ENCODE measurements around the gene HS6ST3. TPM values are rescaled to one million over a fixed set of nuclear protein-coding genes. Genes with fewer than 3 reads are reported as not detected.

HS6ST3 gene
- total and polyA plus RNA-seq, 5 donors from 2014 or later, result not detected

GRCh38 chr13:96678801-96679200 is 588.9 kb downstream of the HS6ST3 start:
- Mint-ChIP-seq H3K27ac (no peak overlapping the region), H3K27me3 (no peaks in the 10 kb centered on the region)

GRCh38 chr13:96680898-96681297 is 591.0 kb downstream of the HS6ST3 start:
- H3K36me3 ChIP-seq (ENCODE audit: control insufficient read depth, insufficient read depth, low read length), result no peaks in the 10 kb centered on the region
- no peak overlapping the region for H3K27ac ChIP-seq (ENCODE audit: insufficient read depth, low read length, poor library complexity, severe bottlenecking)
- Mint-ChIP-seq H3K36me3 (no peaks in the 10 kb centered on the region), H3K27ac (no peak overlapping the region), H3K4me3 (no peak overlapping the region), H3K27me3 (no peaks in the 10 kb centered on the region), H3K9me3 (peaks cover 3 to 10% (median 6%) of the 10 kb centered on the region in 7 donors), H3K4me1 (no peaks in the 10 kb centered on the region)
- no peaks in the 10 kb centered on the region for H3K27me3 ChIP-seq (ENCODE audit: control insufficient read depth, insufficient read depth, low read length)
- no peak overlapping the region for H3K4me3 ChIP-seq (ENCODE audit: low read depth, low read length)
- ATAC-seq (ENCODE audit: low read depth in 2 of 2) (no peak), DNase-seq (no peak)
- no peaks in the 10 kb centered on the region for H3K4me1 ChIP-seq (ENCODE audit: control insufficient read depth, insufficient read depth, low read length, poor library complexity, severe bottlenecking)
- no peaks in the 10 kb centered on the region for H3K9me3 ChIP-seq (ENCODE audit: control insufficient read depth in 2 of 2, low read length in 2 of 2)

More at GRCh38 chr13:96678801-96679200, 588.9 kb downstream of the HS6ST3 start:
- Histone ChIP-seq H3K36me3 (ENCODE audit: control insufficient read depth, insufficient read depth, low read length) (no peaks in the 10 kb centered on the region), H3K4me1 (ENCODE audit: control insufficient read depth, insufficient read depth, low read length, poor library complexity, severe bottlenecking) (no peaks in the 10 kb centered on the region), H3K27ac (ENCODE audit: insufficient read depth, low read length, poor library complexity, severe bottlenecking) (no peak overlapping the region), H3K27me3 (ENCODE audit: control insufficient read depth, insufficient read depth, low read length) (no peaks in the 10 kb centered on the region), H3K9me3 (ENCODE audit: control insufficient read depth in 2 of 2, low read length in 2 of 2) (peaks cover 0 to 7% of the 10 kb centered on the region in 2 experiments), H3K4me3 (ENCODE audit: low read depth, low read length) (no peak overlapping the region)
- Mint-ChIP-seq H3K9me3 (peaks cover 2 to 8% (median 3%) of the 10 kb centered on the region in 7 donors), H3K4me3 (no peak overlapping the region), H3K36me3 (no peaks in the 10 kb centered on the region), H3K4me1 (no peaks in the 10 kb centered on the region)
- no peak for DNase-seq
- ATAC-seq (ENCODE audit: low read depth in 2 of 2), result no peak

- H3K9me3 ChIP-seq (ENCODE audit: control insufficient read depth in 2 of 2, low read length in 2 of 2), result no peaks in the 10 kb centered on the region
- no peak overlapping the region for H3K4me3 ChIP-seq (ENCODE audit: low read depth, low read length)
- Mint-ChIP-seq H3K36me3 (no peaks in the 10 kb centered on the region), H3K4me3 (no peak overlapping the region), H3K27ac (no peak overlapping the region), H3K9me3 (peaks cover 3 to 11% (median 6%) of the 10 kb centered on the region in 7 donors), H3K4me1 (no peaks in the 10 kb centered on the region), H3K27me3 (no peaks in the 10 kb centered on the region)
- no peak for ATAC-seq (ENCODE audit: low read depth in 2 of 2)
- DNase-seq, result no peak
- no peaks in the 10 kb centered on the region for H3K4me1 ChIP-seq (ENCODE audit: control insufficient read depth, insufficient read depth, low read length, poor library complexity, severe bottlenecking)
- H3K27ac ChIP-seq (ENCODE audit: insufficient read depth, low read length, poor library complexity, severe bottlenecking), result no peak overlapping the region
- no peaks in the 10 kb centered on the region for H3K36me3 ChIP-seq (ENCODE audit: control insufficient read depth, insufficient read depth, low read length)
- H3K27me3 ChIP-seq (ENCODE audit: control insufficient read depth, insufficient read depth, low read length), result no peaks in the 10 kb centered on the region
These were observed 591.9 kb downstream of the HS6ST3 start for GRCh38 chr13:96681766-96682165.

- no peak overlapping the region for H3K27ac Mint-ChIP-seq
- no peaks in the 10 kb centered on the region for H3K4me1 ChIP-seq (ENCODE audit: control insufficient read depth, insufficient read depth, low read length, poor library complexity, severe bottlenecking)
- no peak overlapping the region for H3K4me3 ChIP-seq (ENCODE audit: low read depth, low read length)
- H3K27me3 ChIP-seq (ENCODE audit: control insufficient read depth, insufficient read depth, low read length), result no peaks in the 10 kb centered on the region
- H3K4me1 Mint-ChIP-seq, result no peaks in the 10 kb centered on the region
- no peak for ATAC-seq (ENCODE audit: low read depth in 2 of 2)
- no peaks in the 10 kb centered on the region for H3K36me3 Mint-ChIP-seq
- peaks cover 2 to 14% (median 4%) of the 10 kb centered on the region in 7 donors for H3K9me3 Mint-ChIP-seq
- no peaks in the 10 kb centered on the region for H3K36me3 ChIP-seq (ENCODE audit: control insufficient read depth, insufficient read depth, low read length)
- no peak overlapping the region for H3K4me3 Mint-ChIP-seq
- H3K9me3 ChIP-seq (ENCODE audit: control insufficient read depth in 2 of 2, low read length in 2 of 2), result no peaks in the 10 kb centered on the region
- H3K27me3 Mint-ChIP-seq, result no peaks in the 10 kb centered on the region
- no peak for DNase-seq
- no peak overlapping the region for H3K27ac ChIP-seq (ENCODE audit: insufficient read depth, low read length, poor library complexity, severe bottlenecking)
These were observed 594.6 kb downstream of the HS6ST3 start for GRCh38 chr13:96684469-96684868.

- no peaks in the 10 kb centered on the region for H3K4me1 ChIP-seq (ENCODE audit: control insufficient read depth, insufficient read depth, low read length, poor library complexity, severe bottlenecking)
- no peak for DNase-seq
- Mint-ChIP-seq H3K36me3 (no peaks in the 10 kb centered on the region), H3K4me3 (no peak overlapping the region), H3K9me3 (peaks cover 2 to 14% (median 4%) of the 10 kb centered on the region in 7 donors), H3K4me1 (no peaks in the 10 kb centered on the region), H3K27ac (no peak overlapping the region), H3K27me3 (no peaks in the 10 kb centered on the region)
- no peak overlapping the region for H3K4me3 ChIP-seq (ENCODE audit: low read depth, low read length)
- H3K36me3 ChIP-seq (ENCODE audit: control insufficient read depth, insufficient read depth, low read length), result no peaks in the 10 kb centered on the region
- ATAC-seq (ENCODE audit: low read depth in 2 of 2), result no peak
- H3K27ac ChIP-seq (ENCODE audit: insufficient read depth, low read length, poor library complexity, severe bottlenecking), result no peak overlapping the region
- H3K9me3 ChIP-seq (ENCODE audit: control insufficient read depth in 2 of 2, low read length in 2 of 2), result no peaks in the 10 kb centered on the region
- H3K27me3 ChIP-seq (ENCODE audit: control insufficient read depth, insufficient read depth, low read length), result no peaks in the 10 kb centered on the region
These were observed 595.0 kb downstream of the HS6ST3 start for GRCh38 chr13:96684907-96685306.

- no peaks in the 10 kb centered on the region for H3K27me3 ChIP-seq (ENCODE audit: control insufficient read depth, insufficient read depth, low read length)
- Mint-ChIP-seq H3K36me3 (no peaks in the 10 kb centered on the region), H3K9me3 (peaks cover 2 to 12% (median 3%) of the 10 kb centered on the region in 7 donors), H3K27me3 (no peaks in the 10 kb centered on the region), H3K4me1 (no peaks in the 10 kb centered on the region), H3K27ac (no peak overlapping the region), H3K4me3 (no peak overlapping the region)
- H3K4me1 ChIP-seq (ENCODE audit: control insufficient read depth, insufficient read depth, low read length, poor library complexity, severe bottlenecking), result no peaks in the 10 kb centered on the region
- H3K9me3 ChIP-seq (ENCODE audit: control insufficient read depth in 2 of 2, low read length in 2 of 2), result no peaks in the 10 kb centered on the region
- no peak for ATAC-seq (ENCODE audit: low read depth in 2 of 2)
- DNase-seq, result no peak
- H3K27ac ChIP-seq (ENCODE audit: insufficient read depth, low read length, poor library complexity, severe bottlenecking), result no peak overlapping the region
- H3K4me3 ChIP-seq (ENCODE audit: low read depth, low read length), result no peak overlapping the region
- no peaks in the 10 kb centered on the region for H3K36me3 ChIP-seq (ENCODE audit: control insufficient read depth, insufficient read depth, low read length)
These were observed 596.4 kb downstream of the HS6ST3 start for GRCh38 chr13:96686286-96686685.

GRCh38 chr13:96687191-96687590 is 597.3 kb downstream of the HS6ST3 start:
- H3K9me3 ChIP-seq (ENCODE audit: control insufficient read depth in 2 of 2, low read length in 2 of 2), result no peaks in the 10 kb centered on the region
- H3K36me3 Mint-ChIP-seq, result no peaks in the 10 kb centered on the region
- no peak for ATAC-seq (ENCODE audit: low read depth in 2 of 2)
- DNase-seq, result no peak
- no peak overlapping the region for H3K4me3 Mint-ChIP-seq
- no peaks in the 10 kb centered on the region for H3K27me3 Mint-ChIP-seq
- no peaks in the 10 kb centered on the region for H3K4me1 ChIP-seq (ENCODE audit: control insufficient read depth, insufficient read depth, low read length, poor library complexity, severe bottlenecking)
- no peaks in the 10 kb centered on the region for H3K36me3 ChIP-seq (ENCODE audit: control insufficient read depth, insufficient read depth, low read length)
- no peak overlapping the region for H3K27ac ChIP-seq (ENCODE audit: insufficient read depth, low read length, poor library complexity, severe bottlenecking)
- H3K9me3 Mint-ChIP-seq, result peaks cover 1 to 16% (median 3%) of the 10 kb centered on the region in 7 donors
- no peaks in the 10 kb centered on the region for H3K27me3 ChIP-seq (ENCODE audit: control insufficient read depth, insufficient read depth, low read length)
- no peaks in the 10 kb centered on the region for H3K4me1 Mint-ChIP-seq
- no peak overlapping the region for H3K4me3 ChIP-seq (ENCODE audit: low read depth, low read length)
- H3K27ac Mint-ChIP-seq, result no peak overlapping the region

GRCh38 chr13:96690998-96691397 is 601.1 kb downstream of the HS6ST3 start:
- no peak for DNase-seq
- no peaks in the 10 kb centered on the region for H3K4me1 Mint-ChIP-seq
- no peaks in the 10 kb centered on the region for H3K36me3 ChIP-seq (ENCODE audit: control insufficient read depth, insufficient read depth, low read length)
- no peaks in the 10 kb centered on the region for H3K27me3 Mint-ChIP-seq
- H3K9me3 ChIP-seq (ENCODE audit: control insufficient read depth in 2 of 2, low read length in 2 of 2), result no peaks in the 10 kb centered on the region
- no peak overlapping the region for H3K4me3 ChIP-seq (ENCODE audit: low read depth, low read length)
- no peaks in the 10 kb centered on the region for H3K4me1 ChIP-seq (ENCODE audit: control insufficient read depth, insufficient read depth, low read length, poor library complexity, severe bottlenecking)
- no peaks in the 10 kb centered on the region for H3K36me3 Mint-ChIP-seq
- no peak overlapping the region for H3K27ac ChIP-seq (ENCODE audit: insufficient read depth, low read length, poor library complexity, severe bottlenecking)
- H3K27ac Mint-ChIP-seq, result no peak overlapping the region
- ATAC-seq (ENCODE audit: low read depth in 2 of 2), result no peak
- peaks cover 0 to 13% (median 3%) of the 10 kb centered on the region in 7 donors for H3K9me3 Mint-ChIP-seq
- no peaks in the 10 kb centered on the region for H3K27me3 ChIP-seq (ENCODE audit: control insufficient read depth, insufficient read depth, low read length)
- no peak overlapping the region for H3K4me3 Mint-ChIP-seq
